Measurements from ENCODE around the gene RCE1.

RCE1 gene

GRCh38 chr11:66853242-66854229 is 10.3 kb downstream of the RCE1 start:
- Histone ChIP-seq H3K27ac (ENCODE audit: low read depth, low read length) (no peak overlapping the region), H3K9me3 (ENCODE audit: low read length) (no peaks in the 10 kb centered on the region), H3K4me3 (ENCODE audit: low read depth in 1 of 2, low read length in 2 of 2) (no peak overlapping the region), H3K27me3 (ENCODE audit: control insufficient read depth in 1 of 2, insufficient read depth in 2 of 2, low read length in 2 of 2) (no peaks in the 10 kb centered on the region), H3K4me1 (ENCODE audit: insufficient read depth, low read length) (peaks cover 7% of the 10 kb centered on the region), H3K9ac (ENCODE audit: low read length) (no peak overlapping the region), H3K36me3 (ENCODE audit: insufficient read depth, low read length) (no peaks in the 10 kb centered on the region)

GRCh38 chr11:66854231-66854661 is 11.0 kb downstream of the RCE1 start:
- H3K27me3 ChIP-seq (ENCODE audit: control insufficient read depth in 1 of 2, insufficient read depth in 2 of 2, low read length in 2 of 2): no peaks in the 10 kb centered on the region
- H3K4me3 ChIP-seq (ENCODE audit: low read depth in 1 of 2, low read length in 2 of 2): no peak overlapping the region
- no peaks in the 10 kb centered on the region for H3K9me3 ChIP-seq (ENCODE audit: low read length)
- no peak overlapping the region for H3K27ac ChIP-seq (ENCODE audit: low read depth, low read length)
- H3K4me1 ChIP-seq (ENCODE audit: insufficient read depth, low read length): peaks cover 7% of the 10 kb centered on the region
- H3K9ac ChIP-seq (ENCODE audit: low read length): no peak overlapping the region
- no peaks in the 10 kb centered on the region for H3K36me3 ChIP-seq (ENCODE audit: insufficient read depth, low read length)

GRCh38 chr11:66854729-66855211 is 11.5 kb downstream of the RCE1 start:
- Histone ChIP-seq H3K4me1 (ENCODE audit: insufficient read depth, low read length) (peaks cover 7% of the 10 kb centered on the region), H3K27ac (ENCODE audit: low read depth, low read length) (no peak overlapping the region), H3K9me3 (ENCODE audit: low read length) (no peaks in the 10 kb centered on the region), H3K36me3 (ENCODE audit: insufficient read depth, low read length) (no peaks in the 10 kb centered on the region), H3K9ac (ENCODE audit: low read length) (no peak overlapping the region), H3K27me3 (ENCODE audit: control insufficient read depth in 1 of 2, insufficient read depth in 2 of 2, low read length in 2 of 2) (no peaks in the 10 kb centered on the region), H3K4me3 (ENCODE audit: low read depth in 1 of 2, low read length in 2 of 2) (no peak overlapping the region)

- no peaks in the 10 kb centered on the region for H3K36me3 ChIP-seq (ENCODE audit: insufficient read depth, low read length)
- peak overlapping the region; percentile 50 to 82 for H3K4me3 ChIP-seq (ENCODE audit: low read depth in 1 of 2, low read length in 2 of 2)
- H3K9ac ChIP-seq (ENCODE audit: low read length): peak overlapping the region; percentile 87
- no peaks in the 10 kb centered on the region for H3K9me3 ChIP-seq (ENCODE audit: low read length)
- H3K4me1 ChIP-seq (ENCODE audit: insufficient read depth, low read length): peaks cover 7% of the 10 kb centered on the region
- H3K27ac ChIP-seq (ENCODE audit: low read depth, low read length): peak overlapping the region; percentile 89
- no peaks in the 10 kb centered on the region for H3K27me3 ChIP-seq (ENCODE audit: control insufficient read depth in 1 of 2, insufficient read depth in 2 of 2, low read length in 2 of 2)
Measured at GRCh38 chr11:66855574-66856495, 12.6 kb downstream of the RCE1 start.

- Histone ChIP-seq H3K27me3 (ENCODE audit: control insufficient read depth in 1 of 2, insufficient read depth in 2 of 2, low read length in 2 of 2) (no peaks in the 10 kb centered on the region), H3K36me3 (ENCODE audit: insufficient read depth, low read length) (no peaks in the 10 kb centered on the region), H3K9ac (ENCODE audit: low read length) (peak within 1 kb of the TSS; percentile 87), H3K9me3 (ENCODE audit: low read length) (no peaks in the 10 kb centered on the region), H3K4me1 (ENCODE audit: insufficient read depth, low read length) (peaks cover 7% of the 10 kb centered on the region), H3K27ac (ENCODE audit: low read depth, low read length) (peak within 1 kb of the TSS; percentile 89), H3K4me3 (ENCODE audit: low read depth in 1 of 2, low read length in 2 of 2) (peak within 1 kb of the TSS; percentile 50 to 82)
Measured at GRCh38 chr11:66856496-66857233, 13.4 kb downstream of the RCE1 start, which contains the start of gene LRFN4. Gene LRFN4, plus strand, starts transcription at chr11:66857064. Its CDS starts 681 bp downstream, at chr11:66857745.

GRCh38 chr11:66857234-66857926 is 14.1 kb downstream of the RCE1 start:
- Histone ChIP-seq H3K27me3 (ENCODE audit: control insufficient read depth in 1 of 2, insufficient read depth in 2 of 2, low read length in 2 of 2) (no peaks in the 10 kb centered on the region), H3K36me3 (ENCODE audit: insufficient read depth, low read length) (no peaks in the 10 kb centered on the region), H3K27ac (ENCODE audit: low read depth, low read length) (no peak overlapping the region), H3K4me1 (ENCODE audit: insufficient read depth, low read length) (peaks cover 7% of the 10 kb centered on the region), H3K4me3 (ENCODE audit: low read depth in 1 of 2, low read length in 2 of 2) (no peak overlapping the region), H3K9ac (ENCODE audit: low read length) (no peak overlapping the region), H3K9me3 (ENCODE audit: low read length) (no peaks in the 10 kb centered on the region)

GRCh38 chr11:66857927-66858185 is 14.6 kb downstream of the RCE1 start:
- no peaks in the 10 kb centered on the region for H3K27me3 ChIP-seq (ENCODE audit: control insufficient read depth in 1 of 2, insufficient read depth in 2 of 2, low read length in 2 of 2)
- H3K4me3 ChIP-seq (ENCODE audit: low read depth in 1 of 2, low read length in 2 of 2): no peak overlapping the region
- H3K9me3 ChIP-seq (ENCODE audit: low read length): no peaks in the 10 kb centered on the region
- H3K9ac ChIP-seq (ENCODE audit: low read length): no peak overlapping the region
- peaks cover 7% of the 10 kb centered on the region for H3K4me1 ChIP-seq (ENCODE audit: insufficient read depth, low read length)
- H3K27ac ChIP-seq (ENCODE audit: low read depth, low read length): no peak overlapping the region
- H3K36me3 ChIP-seq (ENCODE audit: insufficient read depth, low read length): no peaks in the 10 kb centered on the region

GRCh38 chr11:66858186-66858938 is 15.1 kb downstream of the RCE1 start:
- Histone ChIP-seq H3K27me3 (ENCODE audit: control insufficient read depth in 1 of 2, insufficient read depth in 2 of 2, low read length in 2 of 2) (no peaks in the 10 kb centered on the region), H3K9ac (ENCODE audit: low read length) (no peak overlapping the region), H3K9me3 (ENCODE audit: low read length) (no peaks in the 10 kb centered on the region), H3K27ac (ENCODE audit: low read depth, low read length) (no peak overlapping the region), H3K4me1 (ENCODE audit: insufficient read depth, low read length) (peaks cover 7% of the 10 kb centered on the region), H3K36me3 (ENCODE audit: insufficient read depth, low read length) (no peaks in the 10 kb centered on the region), H3K4me3 (ENCODE audit: low read depth in 1 of 2, low read length in 2 of 2) (no peak overlapping the region)

- Histone ChIP-seq H3K4me3 (ENCODE audit: low read depth in 1 of 2, low read length in 2 of 2) (no peak overlapping the region), H3K4me1 (ENCODE audit: insufficient read depth, low read length) (peaks cover 7% of the 10 kb centered on the region)
Measured at GRCh38 chr11:66858939-66859685, 15.9 kb downstream of the RCE1 start.

More at GRCh38 chr11:66858939-66859685, 15.9 kb downstream of the RCE1 start:
- no peaks in the 10 kb centered on the region for H3K9me3 ChIP-seq (ENCODE audit: low read length)
- H3K27me3 ChIP-seq (ENCODE audit: control insufficient read depth in 1 of 2, insufficient read depth in 2 of 2, low read length in 2 of 2): no peaks in the 10 kb centered on the region
- H3K9ac ChIP-seq (ENCODE audit: low read length): no peak overlapping the region
- no peak overlapping the region for H3K27ac ChIP-seq (ENCODE audit: low read depth, low read length)
- H3K36me3 ChIP-seq (ENCODE audit: insufficient read depth, low read length): no peaks in the 10 kb centered on the region
